ENCODE results near the gene ERC1. TPM values are rescaled to one million over a fixed set of nuclear protein-coding genes. Genes with fewer than 3 reads are reported as not detected.
A peak's percentile ranks its signal among the peaks of the same experiment; 100 is the strongest.

Gene ERC1
- total and polyA plus RNA-seq, 4 donors = 7.4 to 78.2 (median 39.8) TPM

GRCh38 chr12:1289371-1290155 is 298.5 kb downstream of the ERC1 start:
- no peak overlapping the region for H3K27ac ChIP-seq (ENCODE audit: low read depth in 1 of 2, low read length in 1 of 2)
- no peak overlapping the region for H3K4me3 ChIP-seq
- H3K9me3 ChIP-seq (ENCODE audit: control insufficient read depth in 4 of 4, insufficient read depth in 3 of 4, low read length in 3 of 4) = no peaks in the 10 kb centered on the region
- H3K36me3 ChIP-seq (ENCODE audit: control insufficient read depth in 4 of 4, insufficient read depth in 4 of 4, low read length in 4 of 4) = peaks cover 0 to 4% (median 2%) of the 10 kb centered on the region in 4 donors
- H3K27me3 ChIP-seq (ENCODE audit: control insufficient read depth in 3 of 3, insufficient read depth in 3 of 3, low read length in 2 of 3) = no peaks in the 10 kb centered on the region
- no peak for TF ChIP-seq CTCF (IDR thresholded peaks at IDR 0.05; ENCODE audit: control extremely low read depth, extremely low read depth)
- DNase-seq (peak in 1 of 3 donors; percentile 31), ATAC-seq (ENCODE audit: insufficient read depth, low FRiP score) (no peak)
- peak overlapping the region in 1 of 2 donors; percentile 23 for H3K9ac ChIP-seq (ENCODE audit: insufficient read depth in 1 of 2, low read length in 2 of 2)
- 41 to 42% methylated on average over 7 of the region's 7 CpGs for WGBS, 2 donors
- peaks cover 0 to 10% (median 3%) of the 10 kb centered on the region in 5 donors for H3K4me1 ChIP-seq (ENCODE audit: control insufficient read depth in 5 of 5, insufficient read depth in 5 of 5, low read length in 5 of 5)

DNA sequence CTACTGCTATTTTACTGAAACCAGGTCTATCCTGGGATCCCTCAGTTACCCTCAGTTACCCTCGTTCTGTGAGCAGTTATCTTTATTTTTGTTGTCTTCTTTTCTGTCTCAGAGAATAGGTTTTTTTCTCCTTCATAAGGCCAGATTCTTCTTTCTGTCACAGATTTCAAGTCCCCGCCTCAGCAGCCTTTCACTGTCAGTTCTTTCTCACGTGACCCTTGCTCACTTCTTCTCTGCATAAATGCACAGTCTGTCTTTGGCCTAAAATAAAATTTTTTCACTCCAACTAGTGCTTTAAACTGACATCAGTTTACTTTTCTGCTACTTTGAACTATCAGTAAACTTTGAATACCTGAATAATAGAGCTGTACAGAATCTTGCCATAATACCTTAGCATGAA is 299.7 kb downstream of the ERC1 start:
- peaks cover 0 to 10% (median 3%) of the 10 kb centered on the region in 5 donors for H3K4me1 ChIP-seq (ENCODE audit: control insufficient read depth in 5 of 5, insufficient read depth in 5 of 5, low read length in 5 of 5)
- H3K4me3 ChIP-seq = no peak overlapping the region
- no peak overlapping the region for H3K9ac ChIP-seq (ENCODE audit: insufficient read depth in 1 of 2, low read length in 2 of 2)
- H3K27ac ChIP-seq (ENCODE audit: low read depth in 1 of 2, low read length in 1 of 2) = no peak overlapping the region
- no peaks in the 10 kb centered on the region for H3K27me3 ChIP-seq (ENCODE audit: control insufficient read depth in 3 of 3, insufficient read depth in 3 of 3, low read length in 2 of 3)
- peaks cover 0 to 12% (median 2%) of the 10 kb centered on the region in 4 donors for H3K36me3 ChIP-seq (ENCODE audit: control insufficient read depth in 4 of 4, insufficient read depth in 4 of 4, low read length in 4 of 4)
- no peak for TF ChIP-seq CTCF (IDR thresholded peaks at IDR 0.05; ENCODE audit: control extremely low read depth, extremely low read depth)
- WGBS, 2 donors = 81 to 89% methylated on average over 3 of the region's 3 CpGs
- DNase-seq = no peak
- no peaks in the 10 kb centered on the region for H3K9me3 ChIP-seq (ENCODE audit: control insufficient read depth in 4 of 4, insufficient read depth in 3 of 4, low read length in 3 of 4)
- no peak for ATAC-seq (ENCODE audit: insufficient read depth, low FRiP score)

GRCh38 chr12:1291601-1292332 is 300.7 kb downstream of the ERC1 start:
- Histone ChIP-seq H3K27ac (ENCODE audit: low read depth in 1 of 2, low read length in 1 of 2) (no peak overlapping the region), H3K36me3 (ENCODE audit: control insufficient read depth in 4 of 4, insufficient read depth in 4 of 4, low read length in 4 of 4) (peaks cover 0 to 12% (median 2%) of the 10 kb centered on the region in 4 donors), H3K9me3 (ENCODE audit: control insufficient read depth in 4 of 4, insufficient read depth in 3 of 4, low read length in 3 of 4) (no peaks in the 10 kb centered on the region), H3K4me1 (ENCODE audit: control insufficient read depth in 5 of 5, insufficient read depth in 5 of 5, low read length in 5 of 5) (peaks cover 0 to 10% (median 3%) of the 10 kb centered on the region in 5 donors), H3K4me3 (no peak overlapping the region), H3K27me3 (ENCODE audit: control insufficient read depth in 3 of 3, insufficient read depth in 3 of 3, low read length in 2 of 3) (no peaks in the 10 kb centered on the region), H3K9ac (ENCODE audit: insufficient read depth in 1 of 2, low read length in 2 of 2) (no peak overlapping the region)
- TF ChIP-seq CTCF (IDR thresholded peaks at IDR 0.05; ENCODE audit: control extremely low read depth, extremely low read depth) = no peak
- ATAC-seq (ENCODE audit: insufficient read depth, low FRiP score) = no peak
- peak in 2 of 3 donors; percentile 34 to 52 for DNase-seq
- 83 to 89% methylated on average over 8 of the region's 8 CpGs for WGBS, 2 donors

All from lung (tissue), 12 donors.